HepG2 (cell line): Measurements from ENCODE around the gene CLEC18B.
"Not testable (repeated sequence)": the region's sequence is repeated elsewhere in the genome, so short reads cannot be mapped to it uniquely, and the experiment has no call there.

Source experiments
- CTCF ChIP-seq: sonication (generic); formaldehyde crosslinking; IDR thresholded peaks from 2 replicates; pipeline ENCODE4 v1.5.0; 2020; ENCODE audit warnings: mild to moderate bottlenecking, missing genetic modification reagents, moderate library complexity
- MTA3 ChIP-seq: sonication (generic); formaldehyde crosslinking; IDR thresholded peaks from 2 replicates; pipeline ENCODE4 v1.4.0; 2020; ENCODE audit warnings: missing genetic modification reagents
- ZFP36 ChIP-seq: fragments of 150-350 bp; IDR thresholded peaks from 2 replicates; pipeline ENCODE4 v1.6.1; 2018; ENCODE audit warnings: borderline replicate concordance, low read length, low read depth; ENCODE audit not compliant: partially characterized antibody
- ZNF609 ChIP-seq: sonication (generic); formaldehyde crosslinking; IDR thresholded peaks from 2 replicates; pipeline ENCODE4 v1.4.0; 2020; ENCODE audit warnings: mild to moderate bottlenecking, missing genetic modification reagents, borderline replicate concordance
- ZNF816 ChIP-seq: sonication (generic); formaldehyde crosslinking; IDR thresholded peaks from 2 replicates; pipeline ENCODE4 v1.8.0; 2022; ENCODE audit warnings: missing genetic modification reagents, mild to moderate bottlenecking, borderline replicate concordance
- ZNF883 ChIP-seq: sonication (generic); formaldehyde crosslinking; IDR thresholded peaks from 2 replicates; pipeline ENCODE4 v1.5.1; 2020; ENCODE audit warnings: mild to moderate bottlenecking, missing genetic modification reagents; ENCODE audit errors: not compliant biosample characterization

DNA sequence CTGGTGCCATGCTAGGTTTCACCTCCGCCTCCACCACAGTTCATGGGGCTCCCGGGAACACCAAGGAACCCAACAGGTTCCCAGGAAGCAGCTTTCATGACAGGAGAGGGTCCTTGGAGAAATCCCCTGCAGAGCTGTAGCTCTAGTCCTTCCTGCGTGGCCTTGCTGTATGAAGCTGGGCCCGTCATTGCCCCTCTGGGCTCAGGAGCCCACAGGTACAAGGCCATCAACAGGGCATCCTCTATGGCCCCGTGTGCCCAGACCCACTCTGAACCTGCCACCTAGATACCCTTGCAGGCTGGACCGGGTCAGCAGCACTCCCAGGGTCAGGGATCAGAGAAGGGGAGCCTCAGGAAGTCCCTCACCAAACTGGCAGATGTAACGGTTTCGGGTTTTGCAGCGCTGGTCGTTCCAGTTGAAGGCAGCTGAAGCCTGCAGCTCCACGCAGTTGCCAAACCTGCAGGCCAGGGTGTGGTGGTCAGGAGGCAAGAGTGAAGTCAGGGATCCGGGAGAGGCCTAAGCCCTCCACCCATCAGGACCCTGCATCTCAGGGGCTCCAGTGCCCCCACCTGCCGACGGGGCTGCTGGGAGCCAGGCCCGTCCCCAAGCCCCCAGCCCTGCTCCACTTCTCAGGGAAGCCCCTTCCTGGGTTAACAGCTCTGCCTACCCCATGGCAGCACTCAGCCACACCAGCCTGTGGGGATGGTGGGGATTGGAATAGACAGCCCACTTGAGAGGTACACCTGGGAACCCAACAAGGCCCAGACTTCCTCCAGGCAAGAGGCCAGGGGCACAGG is 11.9 kb downstream of the CLEC18B start:
- TF ChIP-seq ZFP36; CTCF (CRISPR knock-in tag); ZNF816; MTA3; ZNF609 (CRISPR knock-in tag); ZNF883 (CRISPR knock-in tag): not testable (repeated sequence)
